Prostate gland (tissue), 2 donors: ENCODE results near the gene ALKBH5.

Experiments
- CTCF ChIP-seq, 4 experiments: fragments of 200-600 bp in 2 of 4; fragments of 450-650 bp in 2 of 4; sonication (generic) in 2 of 4; IDR thresholded peaks; 1 replicate in 3 of 4; 2 replicates in 1 of 4; pipeline ENCODE4 v1.5.1; 2016 to 2019; ENCODE audit warnings: antibody characterized with exemption in 4 of 4, mild to moderate bottlenecking in 2 of 4, moderate library complexity in 2 of 4
- POLR2A ChIP-seq: fragments of 450-650 bp; IDR thresholded peaks from one replicate; pipeline ENCODE4 v1.6.1; 2016; ENCODE audit warnings: antibody characterized with exemption, mild to moderate bottlenecking
- POLR2AphosphoS5 ChIP-seq: sonication (generic); formaldehyde crosslinking; IDR thresholded peaks from one replicate; pipeline ENCODE4 v1.6.1; 2017; ENCODE audit warnings: antibody characterized with exemption

- TF ChIP-seq CTCF (IDR thresholded peaks at IDR 0.05), result no peak
- no peak for TF ChIP-seq POLR2A
- no peak for TF ChIP-seq POLR2AphosphoS5
Observed at GRCh38 chr17:18205861-18206260, 22.2 kb downstream of the ALKBH5 start.
